ENCODE data around the gene SVIP.

SVIP gene

DNA sequence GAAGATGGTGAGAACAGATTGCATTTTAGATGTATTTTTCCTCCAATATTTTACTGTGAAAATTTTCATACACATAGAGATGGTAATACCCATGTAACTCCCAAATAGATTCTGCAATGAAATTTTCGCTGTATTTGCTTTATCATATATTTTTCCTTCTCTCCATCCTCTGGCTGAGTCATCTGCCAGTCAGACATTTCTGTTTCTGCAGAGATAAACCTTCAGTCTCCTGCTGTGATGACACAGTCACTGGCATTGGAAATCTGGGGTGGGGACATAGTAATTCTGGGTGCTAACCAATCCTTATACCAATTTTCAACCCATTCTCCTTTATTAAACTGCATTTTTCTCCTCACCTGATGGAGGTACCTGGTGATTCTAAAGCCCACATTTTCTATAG is 33.7 kb downstream of the SVIP start:
- DNase-seq (ENCODE audit: low read depth in 1 of 2, low spot score in 1 of 2) = no peak

DNA sequence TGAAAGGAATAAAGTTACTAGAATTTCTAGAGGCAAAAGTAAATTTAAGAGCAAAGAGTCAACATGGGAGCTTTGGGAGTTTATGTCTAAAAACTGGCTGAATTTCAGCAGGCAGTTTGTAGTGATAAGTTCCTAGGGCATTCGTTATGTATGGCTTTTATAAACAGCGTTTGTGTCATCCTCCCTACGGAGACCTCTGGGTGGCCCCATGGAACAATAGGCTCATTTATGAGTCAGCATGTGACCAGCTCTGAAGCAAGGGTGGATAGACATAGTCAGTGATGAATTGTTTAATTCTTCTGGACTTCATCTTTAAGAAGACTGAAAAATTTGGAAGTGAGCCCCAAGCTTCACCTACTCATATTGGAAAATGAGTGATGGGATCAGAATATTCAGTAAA is 37.1 kb downstream of the SVIP start:
- no peak for DNase-seq (ENCODE audit: low read depth in 1 of 2, low spot score in 1 of 2)

DNA sequence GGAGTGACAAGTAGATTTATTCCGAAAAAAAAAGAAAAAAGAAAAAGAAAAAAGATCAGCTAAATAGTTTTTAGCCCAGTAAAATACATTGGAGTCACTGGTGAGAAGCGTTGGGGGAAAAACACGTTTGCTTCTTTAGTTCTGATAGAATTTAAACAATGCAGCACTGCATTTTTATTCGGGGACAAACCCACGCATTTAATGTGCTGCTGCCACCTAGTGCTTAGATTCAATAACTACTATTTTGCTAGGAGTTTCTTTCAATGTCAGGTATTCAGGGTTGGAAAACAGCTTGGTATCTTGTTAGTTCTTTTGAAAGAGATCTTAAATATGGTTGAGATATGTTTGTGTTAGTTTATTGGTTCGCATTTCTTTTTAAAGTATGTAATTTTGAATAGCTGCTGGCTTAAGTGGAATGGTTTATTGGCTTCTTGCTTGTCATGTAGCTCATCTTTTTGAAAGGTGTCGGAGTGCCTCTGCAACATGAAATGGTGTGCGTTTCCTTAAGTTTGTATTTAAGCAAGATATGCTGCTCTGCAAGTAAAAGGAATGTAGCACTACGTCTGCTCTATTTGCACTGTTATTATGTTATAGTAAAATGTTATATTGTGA is 41.9 kb downstream of the SVIP start:
- DNase-seq (ENCODE audit: low read depth in 1 of 2, low spot score in 1 of 2) = peak in 1 of 2 donors; percentile 13

DNA sequence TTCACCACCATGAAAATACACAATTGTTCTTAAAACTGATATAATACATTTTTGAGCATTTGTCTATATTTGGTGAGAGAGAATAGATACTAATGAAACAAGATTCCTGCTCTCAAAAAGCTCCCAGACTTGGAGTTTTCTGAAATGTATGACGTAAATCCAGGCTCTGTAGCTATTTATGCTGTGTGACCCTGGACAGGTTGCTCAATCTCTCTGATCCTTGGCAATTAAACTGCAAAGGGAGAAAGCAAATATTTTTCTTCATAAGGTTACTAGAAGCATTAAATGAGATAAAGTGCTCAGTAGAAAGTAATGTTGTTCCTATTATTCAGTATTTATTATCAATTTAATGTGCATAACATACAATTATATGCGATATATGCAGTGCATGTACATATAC is 42.5 kb downstream of the SVIP start:
- no peak for DNase-seq (ENCODE audit: low read depth in 1 of 2, low spot score in 1 of 2)

DNA sequence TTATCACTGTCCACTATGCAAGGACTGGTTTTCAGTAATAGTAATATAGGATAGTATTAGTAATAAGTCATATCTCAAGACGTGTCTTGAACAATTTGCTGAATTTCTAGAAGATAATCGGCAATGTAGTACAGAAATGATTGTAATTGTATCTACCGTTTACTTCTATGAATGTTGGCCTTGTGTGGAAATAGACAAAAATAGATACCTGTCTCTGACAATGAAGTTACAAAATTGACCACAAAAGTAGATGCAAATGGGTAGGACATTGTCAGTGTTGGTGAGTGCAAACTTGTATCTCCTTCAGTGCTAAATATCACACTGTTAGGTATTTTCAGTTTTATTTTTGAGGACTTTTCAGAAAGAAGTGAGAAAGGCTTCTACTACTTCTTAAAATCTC is 43.1 kb downstream of the SVIP start:
- no peak for DNase-seq (ENCODE audit: low read depth in 1 of 2, low spot score in 1 of 2)

DNA sequence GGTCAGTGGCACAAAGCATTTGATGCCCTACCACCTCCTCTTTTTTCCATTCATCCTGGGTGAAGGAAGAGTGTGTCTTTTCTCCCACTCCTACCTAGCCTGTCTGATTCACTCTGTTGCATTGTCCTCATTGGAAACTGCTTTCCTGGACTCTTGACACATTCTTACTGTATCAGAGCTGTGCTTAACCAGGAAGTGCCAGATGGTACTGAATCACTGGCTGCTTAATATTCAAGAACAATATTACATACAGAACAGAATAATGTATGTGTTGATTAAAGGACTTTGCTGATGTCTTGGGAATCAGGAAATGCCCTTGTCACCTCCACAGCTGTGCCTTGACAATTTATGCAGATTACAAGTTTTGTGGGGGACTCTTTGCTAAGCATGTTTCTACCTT is 44.4 kb downstream of the SVIP start:
- no peak for DNase-seq (ENCODE audit: low read depth in 1 of 2, low spot score in 1 of 2)

DNA sequence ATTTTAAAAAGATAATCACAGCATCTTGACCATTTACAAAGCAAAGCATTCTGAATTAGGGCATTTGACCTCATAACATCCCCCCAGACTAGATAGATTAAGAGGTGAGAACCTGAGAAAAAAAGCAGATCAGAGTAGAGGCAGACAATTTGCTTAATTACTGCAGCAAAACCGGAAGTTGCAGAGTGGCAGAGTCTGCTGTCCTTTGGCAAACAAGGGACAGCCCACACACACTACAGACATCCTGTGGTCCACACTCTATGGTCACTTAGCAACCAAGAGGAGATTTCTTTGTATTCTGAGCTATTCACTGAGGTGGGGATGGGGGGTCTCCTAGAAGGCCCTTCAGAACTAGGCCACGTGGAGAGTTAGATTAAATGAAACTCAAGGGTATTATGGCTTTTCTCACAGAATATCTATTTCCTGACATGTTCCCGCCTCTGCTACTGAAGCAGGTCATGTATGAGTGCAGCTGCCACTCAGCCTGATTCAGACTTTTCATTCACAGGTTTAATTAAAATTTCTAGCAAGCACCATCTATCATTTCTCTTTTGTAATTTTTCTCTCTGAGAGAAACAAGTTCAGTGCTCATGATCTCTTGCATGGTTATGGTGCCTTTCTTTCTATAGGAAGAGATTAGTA is 48.5 kb downstream of the SVIP start:
- no peak for DNase-seq (ENCODE audit: low read depth in 1 of 2, low spot score in 1 of 2)

DNA sequence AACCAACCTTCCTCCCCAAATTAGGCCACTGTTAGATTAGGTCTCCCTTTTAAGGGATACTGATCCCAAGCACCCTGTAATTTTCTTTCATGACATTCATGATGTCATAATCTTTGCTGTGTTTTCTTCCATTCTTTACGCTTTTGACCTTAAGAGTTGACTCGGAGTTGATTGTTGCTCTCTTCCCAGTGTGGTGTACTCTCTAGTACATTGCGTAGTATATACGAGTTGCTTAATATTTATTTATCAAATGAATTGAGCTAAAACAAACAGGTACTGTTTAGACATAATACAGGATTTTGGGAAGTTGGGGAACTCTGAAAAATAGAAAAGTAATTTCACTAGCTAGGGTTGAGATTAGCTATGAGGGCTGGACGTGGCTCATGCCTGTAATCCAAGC is 49.8 kb downstream of the SVIP start:
- no peak for DNase-seq (ENCODE audit: low read depth in 1 of 2, low spot score in 1 of 2)

DNA sequence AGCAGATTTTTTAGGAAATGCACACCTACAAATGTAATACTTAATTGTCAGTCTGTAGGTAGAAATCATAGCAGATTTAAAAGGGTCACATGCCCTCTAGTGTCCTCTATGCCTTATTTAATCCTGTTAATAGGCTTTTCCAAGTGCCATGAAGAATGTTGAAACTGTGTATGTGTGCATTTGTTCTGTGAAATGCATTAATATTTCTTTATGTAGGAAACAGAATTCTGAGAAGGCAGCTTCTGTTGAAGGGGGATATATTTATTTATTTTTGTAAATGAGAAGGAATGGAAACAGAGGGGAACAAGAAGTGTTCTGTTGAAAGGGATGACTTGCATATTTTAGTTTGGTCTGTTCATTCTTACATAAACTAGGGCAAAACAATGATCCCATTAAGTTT is 51.0 kb downstream of the SVIP start:
- no peak for DNase-seq (ENCODE audit: low read depth in 1 of 2, low spot score in 1 of 2)

DNA sequence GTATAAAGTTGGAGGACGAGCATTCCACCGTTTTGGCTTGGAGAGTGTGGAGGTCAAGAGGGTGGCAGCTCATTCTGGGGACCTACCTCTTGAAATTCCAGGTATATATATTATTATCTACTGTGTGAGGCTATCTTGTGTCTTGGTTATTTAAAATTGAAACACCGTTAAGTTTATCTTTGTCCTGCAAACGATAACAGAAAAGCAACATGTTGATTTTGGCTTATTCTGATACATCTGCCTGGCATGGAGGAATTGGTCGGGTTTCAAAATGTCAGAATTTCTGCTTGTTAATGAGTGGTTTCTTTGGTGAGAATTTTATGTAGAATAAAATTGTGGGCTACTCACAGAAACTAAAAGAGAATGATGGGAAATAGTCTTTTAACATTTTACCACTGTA is 54.4 kb downstream of the SVIP start:
- DNase-seq (ENCODE audit: low read depth in 1 of 2, low spot score in 1 of 2) = no peak

DNA sequence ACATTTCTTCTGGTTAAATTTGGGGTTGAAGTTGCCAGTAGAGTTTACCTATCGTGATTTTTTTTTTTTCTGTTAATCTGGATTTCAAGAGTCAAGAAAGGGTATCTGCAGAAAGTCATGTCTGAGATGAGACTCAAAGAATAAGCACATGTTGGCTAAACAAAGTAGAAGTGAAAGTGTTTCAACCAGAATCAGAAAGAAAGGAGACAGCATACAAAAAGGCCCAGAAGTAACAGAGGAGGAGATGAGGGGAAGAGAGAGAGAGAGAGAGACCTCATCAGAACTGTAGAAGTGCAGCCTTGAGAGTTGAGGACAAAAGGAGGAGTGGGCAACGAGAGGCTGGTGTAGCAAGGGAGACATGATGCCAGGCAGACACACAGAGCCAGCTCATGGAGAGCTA is 54.9 kb downstream of the SVIP start:
- no peak for DNase-seq (ENCODE audit: low read depth in 1 of 2, low spot score in 1 of 2)

DNA sequence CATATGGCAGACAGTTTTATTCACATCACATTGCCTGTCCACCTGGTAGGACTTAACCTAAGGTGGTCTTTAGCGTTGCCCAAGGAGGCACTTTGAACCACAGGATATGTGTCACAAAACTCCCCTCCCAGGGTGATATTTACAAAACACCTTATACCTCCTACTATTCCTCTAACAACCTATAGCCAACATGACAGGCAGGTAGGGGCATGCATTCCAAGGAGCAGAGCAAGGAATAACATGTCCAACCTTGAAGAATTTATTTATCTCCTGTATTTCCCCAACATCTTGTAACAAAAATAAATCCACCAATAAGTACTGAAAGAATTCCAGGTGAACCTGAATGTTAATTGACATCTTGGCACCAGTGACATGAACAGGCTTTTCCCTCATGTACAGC is 60.5 kb downstream of the SVIP start:
- no peak for DNase-seq (ENCODE audit: low read depth in 1 of 2, low spot score in 1 of 2)
